Omental fat pad (tissue), 4 donors: ENCODE results near the gene MEIS3. TPM values are rescaled to one million over a fixed set of nuclear protein-coding genes. Genes with fewer than 3 reads are reported as not detected.
"Not testable (repeated sequence)": the region's sequence is repeated elsewhere in the genome, so short reads cannot be mapped to it uniquely, and the experiment has no call there.

Experiments used
- ATAC-seq: fragments of 150-250 bp; one replicate; pipeline ENCODE4 v1.9.1; 2016; ENCODE audit warnings: mild to moderate bottlenecking, moderate library complexity; ENCODE audit not compliant: low FRiP score
- DNase-seq: peaks from one replicate; pipeline ENCODE4 v3.0.0-alpha.2; 2019; ENCODE audit warnings: low spot score
- CTCF ChIP-seq, 3 donors: fragments of 450-650 bp; IDR thresholded peaks; one replicate each; pipeline ENCODE4 v1.5.1; 2016 to 2017; ENCODE audit warnings: antibody characterized with exemption in 3 of 3, mild to moderate bottlenecking in 3 of 3, moderate library complexity in 2 of 3
- total RNA-seq, 4 donors: library from RNA; depleted of rRNA; stranded (reverse); fragments of >200 nt; gene quantifications; one replicate each; pipeline ENCODE4 v1.1.0, GENCODE V29; 2016

Gene MEIS3
- total RNA-seq, 4 donors from 2014 or later, result 7.3 to 17.2 (median 11.6) TPM

- peak in 2 of 3 donors; percentile 33 to 35 for TF ChIP-seq CTCF (IDR thresholded peaks at IDR 0.05)
- DNase-seq (peak; percentile 51), ATAC-seq (peak; percentile 84)
These were observed 27.7 kb downstream of the MEIS3 start for GRCh38 chr19:47391510-47392223.

- no peak for TF ChIP-seq CTCF (IDR thresholded peaks at IDR 0.05)
- ATAC-seq (no peak), DNase-seq (no peak)
These were observed 28.5 kb downstream of the MEIS3 start for GRCh38 chr19:47390533-47391488.

GRCh38 chr19:47389150-47389556 is 30.2 kb downstream of the MEIS3 start:
- no peak for TF ChIP-seq CTCF (IDR thresholded peaks at IDR 0.05)
- ATAC-seq (peak; percentile 37), DNase-seq (no peak)

- not testable (repeated sequence) for ATAC-seq, DNase-seq
These were observed 30.6 kb downstream of the MEIS3 start for GRCh38 chr19:47388721-47389120.

- ATAC-seq, result not testable (repeated sequence)
These were observed 31.7 kb downstream of the MEIS3 start for GRCh38 chr19:47387623-47388022.

GRCh38 chr19:47386582-47386981 is 32.7 kb downstream of the MEIS3 start:
- not testable (repeated sequence) for ATAC-seq, DNase-seq

More at GRCh38 chr19:47387623-47388022, 31.7 kb downstream of the MEIS3 start:
- not testable (repeated sequence) for DNase-seq

- not testable (repeated sequence) for DNase-seq
These were observed 34.8 kb downstream of the MEIS3 start for GRCh38 chr19:47384533-47384932.

GRCh38 chr19:47383890-47384289 is 35.4 kb downstream of the MEIS3 start:
- ATAC-seq, DNase-seq: not testable (repeated sequence)

More at GRCh38 chr19:47384533-47384932, 34.8 kb downstream of the MEIS3 start:
- ATAC-seq, result not testable (repeated sequence)

GRCh38 chr19:47381653-47382279 is 37.6 kb downstream of the MEIS3 start:
- no peak for TF ChIP-seq CTCF (IDR thresholded peaks at IDR 0.05)
- no peak for DNase-seq
- ATAC-seq, result no peak
